Smooth muscle cell (in vitro differentiated cells): ENCODE results near the gene MYO10. TPM values are rescaled to one million over a fixed set of nuclear protein-coding genes. Genes with fewer than 3 reads are reported as not detected.

ENCODE experiments used
- DNase-seq: peaks from one replicate; lab custom pipeline; 2025; ENCODE audit not compliant: unreplicated experiment; lab: John Stamatoyannopoulos, UW
- H2AFZ ChIP-seq: fragments of 200-600 bp; sonication (generic); 2 replicates; pipeline ENCODE4 v1.6.0; 2016; ENCODE audit warnings: antibody characterized with exemption, low read depth, mild to moderate bottlenecking
- H3F3A ChIP-seq: fragments of 200-600 bp; sonication (generic); 2 replicates; pipeline ENCODE4 v1.6.0; 2017; ENCODE audit warnings: antibody characterized with exemption, low read depth
- H3K27ac ChIP-seq: fragments of 200-600 bp; sonication (generic); 2 replicates; pipeline ENCODE4 v1.5.1; 2016; ENCODE audit warnings: low read depth, mild to moderate bottlenecking
- H3K27me3 ChIP-seq: fragments of 200-600 bp; sonication (generic); 2 replicates; pipeline ENCODE4 v1.6.1; 2016; ENCODE audit warnings: low read depth, mild to moderate bottlenecking
- H3K36me3 ChIP-seq: fragments of 200-600 bp; sonication (generic); 2 replicates; pipeline ENCODE4 v1.5.1; 2016; ENCODE audit warnings: low read depth
- H3K4me1 ChIP-seq: fragments of 200-600 bp; sonication (generic); 2 replicates; pipeline ENCODE4 v1.5.1; 2016; ENCODE audit warnings: low read depth
- H3K4me2 ChIP-seq: fragments of 200-600 bp; sonication (generic); 2 replicates; pipeline ENCODE4 v1.6.0; 2016; ENCODE audit warnings: mild to moderate bottlenecking
- H3K4me3 ChIP-seq: fragments of 200-600 bp; sonication (generic); 2 replicates; pipeline ENCODE4 v1.5.1; 2016; ENCODE audit warnings: mild to moderate bottlenecking
- H3K79me2 ChIP-seq: fragments of 200-600 bp; sonication (generic); 2 replicates; pipeline ENCODE4 v1.6.0; 2016; ENCODE audit warnings: low read depth, mild to moderate bottlenecking
- H3K9ac ChIP-seq: fragments of 200-600 bp; sonication (generic); 2 replicates; pipeline ENCODE4 v1.6.0; 2016; ENCODE audit warnings: low read depth
- H3K9me3 ChIP-seq: fragments of 200-600 bp; sonication (generic); replicated peaks from 2 replicates; pipeline ENCODE4 v1.5.1; 2016; ENCODE audit warnings: low read depth
- H4K20me1 ChIP-seq: fragments of 200-600 bp; sonication (generic); 2 replicates; pipeline ENCODE4 v1.6.0; 2016; ENCODE audit warnings: low read depth
- WGBS: methylation state at CpG from one replicate; pipeline ENCODE4 v1.1.7; 2016; ENCODE audit warnings: low lambda C conversion rate; 5-methylcytosine and 5-hydroxymethylcytosine counted together
- polyA plus RNA-seq: library from polyadenylated mRNA; unstranded; fragments of >200 nt; fragmentation: Nextera tagmentation; extraction: Ambion mirVana; gene quantifications from 2 replicates; pipeline ENCODE4 v1.2.1, GENCODE V29; 2016
- total RNA-seq: library from RNA; depleted of rRNA; stranded (reverse); fragments of >200 nt; gene quantifications from 2 replicates; pipeline ENCODE4 v1.2.3, GENCODE V29; 2014
- TF ChIP-seq, protein P1 (sequence below): fragments of 200-600 bp; sonication (generic); IDR thresholded peaks from 2 replicates; pipeline ENCODE4 v1.5.1; 2017; ENCODE audit warnings: borderline replicate concordance, mild to moderate bottlenecking, antibody characterized with exemption; ENCODE audit not compliant: insufficient read depth, poor library complexity, severe bottlenecking

Gene MYO10
- total and polyA plus RNA-seq, 2 experiments from 2014 or later: 76.4 to 96.8 TPM

- 85% methylated on average over 1 of the region's 1 CpG for WGBS
- no peak overlapping the region for H3K9ac ChIP-seq
Observed at GRCh38 chr5:16946725-16947124, 10.6 kb upstream of the MYO10 start.

GRCh38 chr5:16944816-16945562 is 8.9 kb upstream of the MYO10 start:
- H4K20me1 ChIP-seq: no peaks in the 10 kb centered on the region

More at GRCh38 chr5:16946725-16947124, 10.6 kb upstream of the MYO10 start:
- no peaks in the 10 kb centered on the region for H3F3A ChIP-seq
- H3K27ac ChIP-seq: no peak overlapping the region
- H3K4me3 ChIP-seq: no peak overlapping the region
- H3K79me2 ChIP-seq: no peaks in the 10 kb centered on the region
- no peaks in the 10 kb centered on the region for H3K9me3 ChIP-seq
- H3K36me3 ChIP-seq: no peaks in the 10 kb centered on the region
- H2AFZ ChIP-seq: no peak overlapping the region
- H3K27me3 ChIP-seq: no peaks in the 10 kb centered on the region
- H3K4me2 ChIP-seq: no peak overlapping the region
- no peak for DNase-seq
- no peaks in the 10 kb centered on the region for H4K20me1 ChIP-seq
- H3K4me1 ChIP-seq: no peaks in the 10 kb centered on the region
- TF ChIP-seq, protein P1, sequence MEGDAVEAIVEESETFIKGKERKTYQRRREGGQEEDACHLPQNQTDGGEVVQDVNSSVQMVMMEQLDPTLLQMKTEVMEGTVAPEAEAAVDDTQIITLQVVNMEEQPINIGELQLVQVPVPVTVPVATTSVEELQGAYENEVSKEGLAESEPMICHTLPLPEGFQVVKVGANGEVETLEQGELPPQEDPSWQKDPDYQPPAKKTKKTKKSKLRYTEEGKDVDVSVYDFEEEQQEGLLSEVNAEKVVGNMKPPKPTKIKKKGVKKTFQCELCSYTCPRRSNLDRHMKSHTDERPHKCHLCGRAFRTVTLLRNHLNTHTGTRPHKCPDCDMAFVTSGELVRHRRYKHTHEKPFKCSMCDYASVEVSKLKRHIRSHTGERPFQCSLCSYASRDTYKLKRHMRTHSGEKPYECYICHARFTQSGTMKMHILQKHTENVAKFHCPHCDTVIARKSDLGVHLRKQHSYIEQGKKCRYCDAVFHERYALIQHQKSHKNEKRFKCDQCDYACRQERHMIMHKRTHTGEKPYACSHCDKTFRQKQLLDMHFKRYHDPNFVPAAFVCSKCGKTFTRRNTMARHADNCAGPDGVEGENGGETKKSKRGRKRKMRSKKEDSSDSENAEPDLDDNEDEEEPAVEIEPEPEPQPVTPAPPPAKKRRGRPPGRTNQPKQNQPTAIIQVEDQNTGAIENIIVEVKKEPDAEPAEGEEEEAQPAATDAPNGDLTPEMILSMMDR: no peak

DNA sequence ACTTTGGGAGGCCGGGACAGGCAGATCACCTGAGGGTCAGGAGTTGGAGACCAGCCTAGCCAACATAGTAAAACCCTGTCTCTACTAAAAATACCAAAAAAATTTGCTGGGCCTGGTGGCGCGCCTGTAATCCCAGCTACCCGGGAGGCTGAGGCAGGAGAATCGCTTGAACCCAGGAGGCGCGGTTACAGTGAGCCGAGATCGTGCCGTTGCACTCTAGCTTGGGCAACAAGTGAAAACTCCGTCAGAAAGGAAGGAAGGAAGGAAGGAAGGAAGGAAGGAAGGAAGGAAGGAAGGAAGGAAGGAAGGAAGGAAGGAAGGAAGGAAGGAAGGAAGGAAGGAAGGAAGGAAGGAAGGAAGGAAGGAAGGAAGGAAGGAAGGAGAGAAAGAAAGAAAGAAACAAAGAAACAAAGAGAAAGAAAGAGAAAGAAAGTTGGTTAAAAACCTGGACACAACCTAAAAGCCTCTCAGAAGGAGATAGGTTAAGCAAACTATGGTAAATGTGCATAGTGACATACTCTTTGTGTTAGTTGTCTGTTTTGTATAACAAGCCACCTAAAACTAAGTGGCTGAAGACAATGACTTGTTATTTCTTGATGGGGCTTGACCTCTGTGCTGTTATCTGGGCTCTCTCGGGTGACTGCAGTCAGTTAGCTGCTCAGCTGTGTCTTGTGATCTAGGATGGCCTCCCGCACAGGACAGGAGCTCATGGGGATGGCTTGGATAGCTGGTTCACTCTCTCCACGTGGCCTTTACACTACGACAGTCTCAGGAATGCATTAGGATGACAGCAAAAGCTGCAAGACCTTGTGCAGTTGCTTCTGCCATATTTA is 8.0 kb upstream of the MYO10 start:
- 89% methylated on average over 14 of the region's 15 CpGs for WGBS
- peaks cover 13% of the 10 kb centered on the region for H3K4me1 ChIP-seq
- DNase-seq: no peak
- no peak overlapping the region for H3K4me3 ChIP-seq
- no peak overlapping the region for H2AFZ ChIP-seq
- no peaks in the 10 kb centered on the region for H3K79me2 ChIP-seq
- no peaks in the 10 kb centered on the region for H3K36me3 ChIP-seq
- H3K27me3 ChIP-seq: no peaks in the 10 kb centered on the region
- no peak overlapping the region for H3K27ac ChIP-seq
- H3K9ac ChIP-seq: no peak overlapping the region
- H4K20me1 ChIP-seq: no peaks in the 10 kb centered on the region
- TF ChIP-seq, protein P1: no peak
- no peaks in the 10 kb centered on the region for H3K9me3 ChIP-seq
- H3F3A ChIP-seq: no peaks in the 10 kb centered on the region
- no peak overlapping the region for H3K4me2 ChIP-seq

More at GRCh38 chr5:16944816-16945562, 8.9 kb upstream of the MYO10 start:
- Histone ChIP-seq H3K9me3 (no peaks in the 10 kb centered on the region), H3K4me1 (peaks cover 5% of the 10 kb centered on the region), H3K79me2 (no peaks in the 10 kb centered on the region), H3K4me2 (no peak overlapping the region), H3F3A (no peaks in the 10 kb centered on the region), H3K9ac (no peak overlapping the region), H3K4me3 (no peak overlapping the region), H3K36me3 (no peaks in the 10 kb centered on the region), H3K27ac (no peak overlapping the region), H2AFZ (no peak overlapping the region), H3K27me3 (no peaks in the 10 kb centered on the region)
- no peak for DNase-seq
- WGBS: 95% methylated on average over 6 of the region's 6 CpGs
- TF ChIP-seq, protein P1: no peak
